HEK293 (cell line): ENCODE measurements around the gene TNIK.

Source experiments
- CTCF ChIA-PET: fragments of 350-600 bp; formaldehyde crosslinking; extraction: SDS; loops from one replicate; lab custom pipeline; 2021; ENCODE audit warnings: antibody characterized with exemption; lab: Yijun Ruan, JAX
- POLR2A ChIA-PET: fragments of 300-600 bp; formaldehyde crosslinking; extraction: SDS; loops from one replicate; lab custom pipeline; 2020; ENCODE audit warnings: antibody characterized with exemption, inconsistent platforms; lab: Yijun Ruan, JAX
- H3K27ac ChIP-seq: fragments of 200-500 bp; sonication (Bioruptor generic); 2 replicates; pipeline ENCODE4 v1.5.1; 2014; ENCODE audit warnings: low read depth, low read length, control low read depth, inconsistent platforms; ENCODE audit errors: extremely low read depth
- H3K36me3 ChIP-seq, 2 experiments: fragments of 200-500 bp in 1 of 2; sonication (Bioruptor generic) in 1 of 2; 1 replicate in 1 of 2; 2 replicates in 1 of 2; pipeline ENCODE4 v1.5.1; 2014 to 2017; ENCODE audit warnings: inconsistent platforms in 2 of 2, low read length in 2 of 2; ENCODE audit not compliant: control insufficient read depth in 2 of 2, insufficient read depth in 1 of 2
- H3K4me1 ChIP-seq: fragments of 200-500 bp; sonication (Bioruptor generic); 2 replicates; pipeline ENCODE4 v1.5.1; 2014; ENCODE audit warnings: mild to moderate bottlenecking, low read length, inconsistent platforms; ENCODE audit not compliant: control insufficient read depth, insufficient read depth
- H3K4me3 ChIP-seq: 2 replicates; pipeline ENCODE4 v1.5.1; 2011; ENCODE audit warnings: low read depth, mild to moderate bottlenecking, control low read depth, low read length, moderate library complexity
- H3K9me3 ChIP-seq: fragments of 200-500 bp; sonication (Bioruptor generic); 2 replicates; pipeline ENCODE4 v1.5.1; 2014; ENCODE audit warnings: low read depth, low read length, inconsistent platforms; ENCODE audit not compliant: control insufficient read depth, insufficient read depth
- GLI4 ChIP-seq: fragments of 450-650 bp; formaldehyde crosslinking; IDR thresholded peaks from 2 replicates; pipeline ENCODE4 v1.5.1; 2016; ENCODE audit warnings: missing biosample characterization, missing genetic modification characterization
- GLIS2 ChIP-seq: fragments of 450-650 bp; formaldehyde crosslinking; IDR thresholded peaks from 2 replicates; pipeline ENCODE4 v1.5.1; 2016; ENCODE audit warnings: missing biosample characterization, missing genetic modification characterization
- OVOL3 ChIP-seq: fragments of 450-650 bp; formaldehyde crosslinking; IDR thresholded peaks from 2 replicates; pipeline ENCODE4 v1.5.1; 2016; ENCODE audit warnings: missing biosample characterization, missing genetic modification characterization
- REST ChIP-seq: fragments of 450-650 bp; formaldehyde crosslinking; IDR thresholded peaks from 2 replicates; pipeline ENCODE4 v1.5.1; 2016; ENCODE audit warnings: missing biosample characterization, missing genetic modification characterization
- WT1 ChIP-seq: fragments of 450-650 bp; formaldehyde crosslinking; IDR thresholded peaks from 2 replicates; pipeline ENCODE4 v1.5.1; 2016; ENCODE audit warnings: missing biosample characterization, missing genetic modification characterization
- ZBTB21 ChIP-seq: fragments of 450-650 bp; formaldehyde crosslinking; IDR thresholded peaks from 2 replicates; pipeline ENCODE4 v1.5.1; 2017; ENCODE audit warnings: missing biosample characterization, missing genetic modification characterization
- ZFP37 ChIP-seq: fragments of 450-650 bp; formaldehyde crosslinking; IDR thresholded peaks from 2 replicates; pipeline ENCODE4 v1.5.1; 2016; ENCODE audit warnings: missing biosample characterization, missing genetic modification characterization
- ZNF132 ChIP-seq: fragments of 450-650 bp; formaldehyde crosslinking; IDR thresholded peaks from 2 replicates; pipeline ENCODE4 v1.5.1; 2017; ENCODE audit warnings: missing biosample characterization, missing genetic modification characterization, borderline replicate concordance
- ZNF184 ChIP-seq: fragments of 450-650 bp; IDR thresholded peaks from 2 replicates; pipeline ENCODE4 v1.5.1; 2018; ENCODE audit warnings: missing biosample characterization, mild to moderate bottlenecking, missing genetic modification characterization
- ZNF214 ChIP-seq: fragments of 450-650 bp; formaldehyde crosslinking; IDR thresholded peaks from 2 replicates; pipeline ENCODE4 v1.5.1; 2017; ENCODE audit warnings: missing biosample characterization, mild to moderate bottlenecking, missing genetic modification characterization, borderline replicate concordance
- ZNF311 ChIP-seq: fragments of 450-650 bp; formaldehyde crosslinking; IDR thresholded peaks from 2 replicates; pipeline ENCODE4 v1.5.1; 2017; ENCODE audit warnings: missing biosample characterization, missing genetic modification characterization, borderline replicate concordance
- ZNF341 ChIP-seq: fragments of 450-650 bp; formaldehyde crosslinking; IDR thresholded peaks from 2 replicates; pipeline ENCODE4; 2016; ENCODE audit warnings: low read depth, missing biosample characterization, missing genetic modification characterization
- ZNF404 ChIP-seq: fragments of 450-650 bp; formaldehyde crosslinking; IDR thresholded peaks from 2 replicates; pipeline ENCODE4 v1.5.1; 2017; ENCODE audit warnings: missing biosample characterization, missing genetic modification characterization
- ZNF473 ChIP-seq: fragments of 450-650 bp; formaldehyde crosslinking; IDR thresholded peaks from 2 replicates; pipeline ENCODE4 v1.5.1; 2017; ENCODE audit warnings: missing biosample characterization, missing genetic modification characterization
- ZNF518A ChIP-seq: fragments of 450-650 bp; formaldehyde crosslinking; conservative IDR thresholded peaks from 2 replicates; pipeline ENCODE4 v1.5.1; 2016; ENCODE audit warnings: low read depth, missing biosample characterization, missing genetic modification characterization
- ZNF548 ChIP-seq: fragments of 450-650 bp; formaldehyde crosslinking; IDR thresholded peaks from 2 replicates; pipeline ENCODE4 v1.5.1; 2016; ENCODE audit warnings: missing biosample characterization, missing genetic modification characterization
- ZNF561 ChIP-seq: fragments of 450-650 bp; IDR thresholded peaks from 2 replicates; pipeline ENCODE4 v1.5.1; 2018; ENCODE audit warnings: missing biosample characterization, missing genetic modification characterization, borderline replicate concordance
- ZNF624 ChIP-seq: fragments of 450-650 bp; formaldehyde crosslinking; IDR thresholded peaks from 2 replicates; pipeline ENCODE4 v1.5.1; 2017; ENCODE audit warnings: missing biosample characterization, missing genetic modification characterization
- ZNF658 ChIP-seq: fragments of 450-650 bp; formaldehyde crosslinking; IDR thresholded peaks from 2 replicates; pipeline ENCODE4; 2016; ENCODE audit warnings: missing biosample characterization, missing genetic modification characterization
- ZNF660 ChIP-seq: fragments of 450-650 bp; IDR thresholded peaks from 2 replicates; pipeline ENCODE4 v1.5.1; 2018; ENCODE audit warnings: missing biosample characterization, mild to moderate bottlenecking, missing genetic modification characterization
- ZSCAN16 ChIP-seq: fragments of 450-650 bp; formaldehyde crosslinking; IDR thresholded peaks from 2 replicates; pipeline ENCODE4 v1.5.1; 2016; ENCODE audit warnings: missing biosample characterization, missing genetic modification characterization

The TNIK gene

GRCh38 chr3:171057072-171057471 lies 403.1 kb downstream of the TNIK start:
- Histone ChIP-seq H3K27ac (no peak overlapping the region), H3K9me3 (no peaks in the 10 kb centered on the region), H3K36me3 (no peaks in the 10 kb centered on the region), H3K4me3 (no peak overlapping the region), H3K4me1 (no peaks in the 10 kb centered on the region)
- CTCF ChIA-PET: no interaction called here
- POLR2A ChIA-PET: no interaction called here
- TF ChIP-seq ZNF518A (tag by site-specific recombination) (no peak), ZNF132 (tag by site-specific recombination) (no peak), ZSCAN16 (tag by site-specific recombination) (no peak)

GRCh38 chr3:171056528-171056927 lies 403.7 kb downstream of the TNIK start:
- ChIA-PET POLR2A (no interaction called here), CTCF (no interaction called here)
- Histone ChIP-seq H3K4me1 (no peaks in the 10 kb centered on the region), H3K27ac (no peak overlapping the region), H3K9me3 (no peaks in the 10 kb centered on the region), H3K4me3 (no peak overlapping the region), H3K36me3 (no peaks in the 10 kb centered on the region)
- no peak for TF ChIP-seq ZNF624 (tag by site-specific recombination)
- TF ChIP-seq ZFP37: no peak
- no peak for TF ChIP-seq REST (tag by site-specific recombination)
- TF ChIP-seq GLIS2 (tag by site-specific recombination): no peak
- no peak for TF ChIP-seq ZNF184
- TF ChIP-seq ZNF548 (tag by site-specific recombination): no peak
- no peak for TF ChIP-seq ZNF404
- TF ChIP-seq GLI4: no peak
- no peak for TF ChIP-seq ZNF658 (tag by site-specific recombination)
- no peak for TF ChIP-seq OVOL3
- TF ChIP-seq ZBTB21 (tag by site-specific recombination): no peak
- TF ChIP-seq ZNF473 (tag by site-specific recombination): no peak
- TF ChIP-seq WT1 (tag by site-specific recombination): no peak
- TF ChIP-seq ZNF561 (tag by site-specific recombination): no peak
- no peak for TF ChIP-seq ZNF214 (tag by site-specific recombination)
- TF ChIP-seq ZNF311 (tag by site-specific recombination): no peak
- TF ChIP-seq ZNF660 (tag by site-specific recombination): no peak
- no peak for TF ChIP-seq ZNF341
